MG63 (cell line): ENCODE data around the gene UBQLN1. TPM values are rescaled to one million over a fixed set of nuclear protein-coding genes. Genes with fewer than 3 reads are reported as not detected.
"Not testable (repeated sequence)": the region's sequence is repeated elsewhere in the genome, so short reads cannot be mapped to it uniquely, and the experiment has no call there.

ENCODE experiments used
- DNase-seq: peaks from one replicate; pipeline ENCODE4 v3.0.0-alpha.2; 2020
- H3K27me3 ChIP-seq: fragments of 250-450 bp; sonication (Bioruptor Pico); 2 replicates; pipeline ENCODE4 v1.5.1; 2020; ENCODE audit warnings: mild to moderate bottlenecking, moderate library complexity
- H3K36me3 ChIP-seq: fragments of 250-450 bp; sonication (Bioruptor Pico); 2 replicates; pipeline ENCODE4 v1.5.1; 2020; ENCODE audit warnings: mild to moderate bottlenecking, moderate library complexity
- H3K4me3 ChIP-seq: fragments of 250-450 bp; sonication (Bioruptor Pico); 2 replicates; pipeline ENCODE4 v1.5.1; 2020; ENCODE audit warnings: mild to moderate bottlenecking, moderate library complexity
- H3K9me3 ChIP-seq: fragments of 250-450 bp; sonication (Bioruptor Pico); 2 replicates; pipeline ENCODE4 v1.5.1; 2020; ENCODE audit warnings: mild to moderate bottlenecking, moderate library complexity
- total RNA-seq: library from RNA; depleted of rRNA; stranded (reverse); fragments of >200 nt; shearing (Covaris generic); gene quantifications from 2 replicates; pipeline ENCODE4 v1.2.3, GENCODE V29; 2014; ENCODE audit warnings: low replicate concordance

Gene UBQLN1
- total RNA-seq, 1 experiment from 2014 or later: 105 TPM

- DNase-seq, H3K27me3 ChIP-seq, H3K36me3 ChIP-seq, H3K9me3 ChIP-seq: not testable (repeated sequence)
- H3K4me3 ChIP-seq: peak overlapping the region; percentile 87; the same call in 1 of the 2 replicates
Measured at GRCh38 chr9:83705219-83705651, 2.5 kb downstream of the UBQLN1 start.

GRCh38 chr9:83701769-83702168 is 6.0 kb downstream of the UBQLN1 start:
- H3K4me3 ChIP-seq: no peak overlapping the region

GRCh38 chr9:83701286-83701685 is 6.5 kb downstream of the UBQLN1 start:
- Histone ChIP-seq H3K27me3 (no peaks in the 10 kb centered on the region), H3K36me3 (no peaks in the 10 kb centered on the region; the same call in 1 of the 2 replicates), H3K4me3 (no peak overlapping the region), H3K9me3 (no peaks in the 10 kb centered on the region)
- DNase-seq: no peak

More at GRCh38 chr9:83701769-83702168, 6.0 kb downstream of the UBQLN1 start:
- peak; percentile 0 for DNase-seq
- no peaks in the 10 kb centered on the region for H3K27me3 ChIP-seq
- no peaks in the 10 kb centered on the region; the same call in 1 of the 2 replicates for H3K36me3 ChIP-seq
- no peaks in the 10 kb centered on the region for H3K9me3 ChIP-seq

- no peaks in the 10 kb centered on the region for H3K9me3 ChIP-seq
- no peaks in the 10 kb centered on the region for H3K36me3 ChIP-seq
- H3K27me3 ChIP-seq: no peaks in the 10 kb centered on the region
- H3K4me3 ChIP-seq: no peak overlapping the region
- DNase-seq: no peak
Measured at GRCh38 chr9:83699615-83700014, 8.1 kb downstream of the UBQLN1 start.

DNA sequence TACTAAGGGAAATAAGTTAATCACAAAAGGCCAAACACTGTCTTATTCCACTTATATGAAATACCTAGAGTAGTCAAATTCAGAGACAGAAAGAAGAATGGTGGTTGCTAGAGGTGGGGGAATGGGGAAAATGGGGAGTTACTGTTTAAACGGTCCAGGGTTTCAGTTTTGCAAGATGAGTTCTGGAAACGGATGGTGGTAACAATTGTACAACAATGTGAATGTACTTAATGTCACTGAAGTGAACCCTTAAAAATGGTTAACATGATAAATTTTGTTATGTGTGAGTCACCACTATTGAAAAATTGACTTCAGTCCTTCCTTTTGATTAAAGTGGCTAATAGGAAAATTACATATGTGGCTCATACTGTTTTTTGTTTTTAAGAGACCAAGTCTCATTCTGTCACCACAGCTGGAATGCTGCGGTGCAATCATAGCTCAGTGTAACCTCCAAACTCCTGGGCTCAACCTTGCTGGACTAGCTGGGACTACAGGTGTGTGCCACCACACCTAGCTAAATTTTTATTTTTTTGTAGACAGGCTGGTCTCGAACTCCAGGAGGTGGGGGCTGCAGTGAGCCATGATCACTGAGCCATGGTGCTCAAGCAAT is 8.7 kb downstream of the UBQLN1 start:
- Histone ChIP-seq H3K36me3 (no peaks in the 10 kb centered on the region), H3K27me3 (no peaks in the 10 kb centered on the region), H3K9me3 (no peaks in the 10 kb centered on the region), H3K4me3 (no peak overlapping the region)
- DNase-seq: no peak

GRCh38 chr9:83691492-83691891 is 16.3 kb downstream of the UBQLN1 start:
- DNase-seq: no peak
- no peaks in the 10 kb centered on the region for H3K27me3 ChIP-seq
- H3K4me3 ChIP-seq: no peak overlapping the region
- no peaks in the 10 kb centered on the region for H3K9me3 ChIP-seq
- H3K36me3 ChIP-seq: no peaks in the 10 kb centered on the region; the same call in 1 of the 2 replicates

DNA sequence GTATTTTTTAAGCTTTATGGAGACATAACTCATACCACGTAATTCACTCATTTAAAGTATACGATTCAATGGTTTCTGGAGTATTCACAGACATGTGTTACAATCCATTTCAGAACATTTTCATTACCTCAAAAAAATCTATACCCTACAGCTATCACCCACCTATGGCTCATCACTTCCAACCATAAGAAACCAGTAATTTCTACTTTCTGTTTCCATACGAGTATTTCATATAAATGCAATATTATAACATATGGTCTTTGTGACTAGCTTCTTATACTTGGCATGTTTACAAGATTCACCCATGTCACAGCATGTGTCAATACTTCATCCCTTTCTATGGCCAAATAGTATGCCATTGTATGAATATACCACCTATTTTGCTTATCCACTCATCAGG is 18.8 kb downstream of the UBQLN1 start:
- Histone ChIP-seq H3K27me3 (no peaks in the 10 kb centered on the region), H3K4me3 (no peak overlapping the region), H3K9me3 (no peaks in the 10 kb centered on the region), H3K36me3 (no peaks in the 10 kb centered on the region; the same call in 1 of the 2 replicates)
- no peak for DNase-seq

DNA sequence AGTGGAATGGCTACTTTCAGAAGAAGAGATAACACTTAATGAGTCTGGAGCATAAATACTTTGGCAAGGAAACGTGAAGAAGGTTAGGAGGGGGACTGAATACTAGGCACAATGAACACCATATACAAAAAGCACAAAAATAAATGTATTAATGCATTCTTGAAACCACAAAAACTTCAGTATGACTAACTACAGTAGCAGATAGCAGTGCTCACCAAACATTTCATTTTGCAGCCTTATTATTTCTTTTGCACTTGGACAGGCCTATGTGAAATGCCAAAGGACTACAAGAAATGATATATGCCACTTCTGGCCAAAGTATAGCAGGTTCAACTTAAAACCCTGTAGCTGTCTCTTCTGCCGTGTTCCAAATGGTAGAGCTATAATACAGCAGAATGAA is 26.3 kb downstream of the UBQLN1 start:
- Histone ChIP-seq H3K27me3 (no peaks in the 10 kb centered on the region), H3K36me3 (peaks cover 27% of the 10 kb centered on the region), H3K4me3 (no peak overlapping the region), H3K9me3 (no peaks in the 10 kb centered on the region)
- DNase-seq: no peak

- DNase-seq: no peak
- Histone ChIP-seq H3K9me3 (no peaks in the 10 kb centered on the region), H3K4me3 (no peak overlapping the region), H3K27me3 (no peaks in the 10 kb centered on the region), H3K36me3 (peaks cover 34% of the 10 kb centered on the region)
Measured at GRCh38 chr9:83680233-83680632, 27.5 kb downstream of the UBQLN1 start.

GRCh38 chr9:83677596-83677995 is 30.2 kb downstream of the UBQLN1 start:
- Histone ChIP-seq H3K4me3 (no peak overlapping the region), H3K36me3 (peaks cover 45% of the 10 kb centered on the region), H3K27me3 (no peaks in the 10 kb centered on the region), H3K9me3 (no peaks in the 10 kb centered on the region)
- no peak for DNase-seq

DNA sequence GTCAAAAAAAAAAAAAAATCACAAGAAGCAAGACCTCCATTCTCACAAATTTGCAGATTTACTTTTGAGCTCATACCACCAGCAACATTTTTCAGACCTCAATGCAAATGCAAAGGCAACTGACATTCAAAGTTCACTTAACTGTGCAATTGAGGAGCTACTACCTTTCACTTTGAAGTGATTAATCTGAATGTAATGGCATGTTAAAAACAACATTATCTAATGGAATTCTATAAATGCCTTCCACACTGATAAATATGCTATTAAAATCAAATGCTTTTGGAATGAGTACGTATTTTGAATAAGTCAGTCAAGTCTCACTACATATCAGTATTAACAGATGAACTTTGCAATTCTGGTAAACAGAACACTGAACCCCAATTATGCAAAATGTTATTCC is 32.3 kb downstream of the UBQLN1 start:
- Histone ChIP-seq H3K36me3 (peaks cover 47% of the 10 kb centered on the region), H3K4me3 (no peak overlapping the region), H3K9me3 (no peaks in the 10 kb centered on the region), H3K27me3 (no peaks in the 10 kb centered on the region)
- no peak for DNase-seq

DNA sequence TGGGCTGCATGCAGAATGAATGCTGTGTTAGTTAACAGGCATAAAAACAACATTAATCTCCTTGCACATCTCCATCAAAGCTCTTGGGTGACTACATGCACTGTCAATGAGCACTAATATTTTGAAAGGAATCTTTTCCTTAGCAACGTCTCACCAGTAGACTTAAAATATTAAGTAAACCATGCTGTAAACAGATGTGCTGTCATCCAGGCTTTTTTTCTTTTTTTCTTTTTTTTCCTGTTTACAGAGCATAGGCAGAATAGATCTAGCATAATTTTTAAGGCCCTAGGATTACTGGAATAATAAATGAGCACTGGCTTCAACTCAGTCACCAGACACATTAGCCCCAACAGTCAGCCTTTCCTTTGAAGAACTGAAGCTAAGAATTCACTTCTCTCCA is 36.3 kb downstream of the UBQLN1 start:
- no peak for DNase-seq
- no peaks in the 10 kb centered on the region for H3K27me3 ChIP-seq
- no peak overlapping the region for H3K4me3 ChIP-seq
- H3K36me3 ChIP-seq: peaks cover 43% of the 10 kb centered on the region
- no peaks in the 10 kb centered on the region for H3K9me3 ChIP-seq

DNA sequence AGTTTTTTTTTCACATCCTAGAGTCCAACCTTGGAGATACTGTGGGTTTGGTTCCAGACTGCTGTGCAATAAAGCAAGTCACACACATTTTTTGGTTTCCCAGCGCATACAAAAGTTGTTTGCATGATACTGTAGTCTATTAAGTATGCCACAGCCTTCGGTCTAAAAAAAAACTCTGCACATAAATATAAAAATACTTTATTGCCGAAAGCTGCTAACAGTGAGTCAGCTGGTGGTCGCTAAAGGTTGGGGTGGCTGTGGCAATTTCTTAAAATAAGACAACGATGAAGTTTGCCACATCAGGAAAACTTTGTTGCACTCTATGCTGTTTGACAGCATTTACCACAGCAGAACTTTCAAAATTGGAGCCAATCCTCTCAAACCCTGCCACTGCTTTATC is 37.4 kb downstream of the UBQLN1 start:
- H3K4me3 ChIP-seq: no peak overlapping the region
- H3K27me3 ChIP-seq: no peaks in the 10 kb centered on the region
- H3K9me3 ChIP-seq: no peaks in the 10 kb centered on the region
- H3K36me3 ChIP-seq: peaks cover 45% of the 10 kb centered on the region
- no peak for DNase-seq

DNA sequence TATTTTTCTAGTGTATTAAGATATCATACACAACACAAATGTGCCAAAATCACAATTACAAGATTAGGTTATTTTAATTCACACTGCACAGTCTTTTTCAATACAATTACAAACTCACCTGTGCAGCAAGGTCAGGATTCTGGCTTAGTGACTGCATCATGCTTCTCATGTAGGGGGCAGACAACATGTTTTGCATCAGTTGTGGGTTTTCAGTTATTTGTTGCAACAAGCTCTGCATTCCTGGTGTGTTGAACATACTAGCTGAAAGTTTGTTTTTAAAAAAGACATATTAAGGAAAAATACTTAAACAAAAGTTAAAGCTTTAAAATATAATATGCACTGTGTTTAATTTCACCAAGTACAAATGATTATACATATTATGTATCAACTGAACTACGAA is 38.7 kb downstream of the UBQLN1 start:
- Histone ChIP-seq H3K36me3 (peaks cover 37% of the 10 kb centered on the region), H3K4me3 (no peak overlapping the region)
- no peak for DNase-seq

DNA sequence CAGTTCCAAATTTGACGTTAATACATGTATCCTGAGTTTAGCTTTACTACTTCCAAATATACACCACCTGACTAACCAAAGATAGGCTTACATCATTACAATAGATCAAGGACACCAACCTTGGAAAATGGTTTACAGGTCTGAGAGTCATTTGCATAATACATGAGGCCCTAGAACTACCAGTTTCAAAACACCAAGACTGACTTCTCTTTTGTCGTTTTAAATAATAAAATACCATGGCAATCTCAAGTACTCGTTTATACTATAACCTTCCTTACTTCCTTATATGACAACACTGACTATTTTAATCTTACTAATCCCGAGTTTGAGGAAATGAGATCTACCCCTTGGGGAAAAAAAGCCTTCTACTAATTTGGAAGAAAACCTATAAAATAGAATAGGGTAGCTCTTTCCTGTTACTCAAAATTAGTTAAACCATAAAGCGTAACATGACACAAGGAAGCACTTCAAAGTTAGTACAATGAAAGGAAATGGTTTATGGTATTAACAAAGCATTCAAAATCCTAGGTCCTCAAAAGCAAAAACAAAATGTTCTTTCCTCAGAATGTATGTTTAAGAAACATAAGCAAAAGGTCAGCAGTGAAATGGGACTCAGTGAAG is 42.1 kb downstream of the UBQLN1 start:
- Histone ChIP-seq H3K9me3 (no peaks in the 10 kb centered on the region), H3K4me3 (no peak overlapping the region), H3K36me3 (peaks cover 43% of the 10 kb centered on the region), H3K27me3 (no peaks in the 10 kb centered on the region)
- no peak for DNase-seq

More for the DNA sequence above, 38.7 kb downstream of the UBQLN1 start:
- no peaks in the 10 kb centered on the region for H3K27me3 ChIP-seq
- no peaks in the 10 kb centered on the region for H3K9me3 ChIP-seq

GRCh38 chr9:83662933-83663332 is 44.8 kb downstream of the UBQLN1 start:
- no peak overlapping the region for H3K4me3 ChIP-seq
- H3K9me3 ChIP-seq: no peaks in the 10 kb centered on the region
- H3K36me3 ChIP-seq: peaks cover 54% of the 10 kb centered on the region
- DNase-seq: no peak
- H3K27me3 ChIP-seq: no peaks in the 10 kb centered on the region

- DNase-seq: no peak
- H3K27me3 ChIP-seq: no peaks in the 10 kb centered on the region
- no peaks in the 10 kb centered on the region for H3K9me3 ChIP-seq
- peaks cover 39% of the 10 kb centered on the region for H3K36me3 ChIP-seq
- H3K4me3 ChIP-seq: no peak overlapping the region
Measured at GRCh38 chr9:83656952-83657351, 50.8 kb downstream of the UBQLN1 start.

DNA sequence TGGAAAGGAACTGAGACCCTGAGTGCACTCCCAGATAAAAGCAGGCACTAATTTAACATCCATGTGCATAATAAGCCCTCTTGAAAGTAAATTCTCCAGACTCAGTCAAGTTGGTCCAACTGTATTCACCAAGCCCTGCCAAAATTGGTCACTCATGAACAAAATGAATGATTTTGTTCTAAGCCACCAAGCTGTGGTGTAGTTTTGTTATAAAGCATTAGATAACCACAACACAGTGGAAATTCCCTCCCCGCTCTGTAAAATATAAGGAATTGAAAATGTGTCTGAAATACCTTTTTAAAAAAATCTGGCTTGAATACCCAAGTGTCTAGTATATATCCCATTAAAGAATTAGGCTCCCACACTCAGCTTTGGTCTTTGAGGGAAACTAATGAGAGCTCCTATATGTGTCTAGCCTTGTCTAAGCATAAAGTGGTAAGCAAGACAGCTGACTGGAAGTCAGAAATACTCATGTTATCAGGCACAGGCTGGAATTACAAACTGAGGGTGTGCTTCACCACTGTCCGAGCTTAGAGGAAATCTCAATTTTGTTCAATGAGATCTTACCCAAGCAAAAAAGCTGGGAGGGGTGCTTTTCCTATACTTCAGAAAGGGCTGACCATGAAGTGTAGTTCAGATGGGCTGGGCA is 51.6 kb downstream of the UBQLN1 start:
- H3K27me3 ChIP-seq: no peaks in the 10 kb centered on the region
- no peak for DNase-seq
- H3K36me3 ChIP-seq: peaks cover 32% of the 10 kb centered on the region
- no peak overlapping the region for H3K4me3 ChIP-seq
- H3K9me3 ChIP-seq: no peaks in the 10 kb centered on the region
